ENCODE results near the gene ZC3H12A.
"Not testable (repeated sequence)": the region's sequence is repeated elsewhere in the genome, so short reads cannot be mapped to it uniquely, and the experiment has no call there.

Gene ZC3H12A

GRCh38 chr1:37502104-37502503 is 27.7 kb downstream of the ZC3H12A start:
- DNase-seq (ENCODE audit: low read depth in 2 of 2): no peak

- DNase-seq (ENCODE audit: low read depth in 2 of 2): not testable (repeated sequence)
Measured at GRCh38 chr1:37502791-37503190, 28.4 kb downstream of the ZC3H12A start.

GRCh38 chr1:37506740-37507139 is 32.4 kb downstream of the ZC3H12A start:
- DNase-seq (ENCODE audit: low read depth in 2 of 2): no peak

GRCh38 chr1:37509181-37509580 is 34.8 kb downstream of the ZC3H12A start:
- DNase-seq (ENCODE audit: low read depth in 2 of 2): no peak

GRCh38 chr1:37513795-37514349 is 39.5 kb downstream of the ZC3H12A start:
- no peak for DNase-seq (ENCODE audit: low read depth in 2 of 2)

GRCh38 chr1:37514350-37515184 is 40.2 kb downstream of the ZC3H12A start, which contains the start of gene MEAF6:
Gene MEAF6 (minus strand): TSS chr1:37514766. CDS start chr1:37514746, 20 bp downstream.
- DNase-seq (ENCODE audit: low read depth in 2 of 2): peak; percentile 48 to 60

- no peak for DNase-seq (ENCODE audit: low read depth in 2 of 2)
Measured at GRCh38 chr1:37515185-37516034, 41.0 kb downstream of the ZC3H12A start.

- no peak for DNase-seq (ENCODE audit: low read depth in 2 of 2)
Measured at GRCh38 chr1:37517569-37517968, 43.2 kb downstream of the ZC3H12A start.

- DNase-seq (ENCODE audit: low read depth in 2 of 2): not testable (repeated sequence)
Measured at GRCh38 chr1:37518241-37518640, 43.9 kb downstream of the ZC3H12A start.

- DNase-seq (ENCODE audit: low read depth in 2 of 2): not testable (repeated sequence)
Measured at GRCh38 chr1:37518929-37519328, 44.5 kb downstream of the ZC3H12A start.

- DNase-seq (ENCODE audit: low read depth in 2 of 2): no peak
Measured at GRCh38 chr1:37519613-37520012, 45.2 kb downstream of the ZC3H12A start.

- DNase-seq (ENCODE audit: low read depth in 2 of 2): not testable (repeated sequence)
Measured at GRCh38 chr1:37529888-37530287, 55.5 kb downstream of the ZC3H12A start.

GRCh38 chr1:37532418-37533156 is 58.2 kb downstream of the ZC3H12A start:
- not testable (repeated sequence) for DNase-seq (ENCODE audit: low read depth in 2 of 2)

GRCh38 chr1:37533317-37534093 is 59.1 kb downstream of the ZC3H12A start:
- no peak for DNase-seq (ENCODE audit: low read depth in 2 of 2)
